ENCODE data around the gene CHD9.

DNA sequence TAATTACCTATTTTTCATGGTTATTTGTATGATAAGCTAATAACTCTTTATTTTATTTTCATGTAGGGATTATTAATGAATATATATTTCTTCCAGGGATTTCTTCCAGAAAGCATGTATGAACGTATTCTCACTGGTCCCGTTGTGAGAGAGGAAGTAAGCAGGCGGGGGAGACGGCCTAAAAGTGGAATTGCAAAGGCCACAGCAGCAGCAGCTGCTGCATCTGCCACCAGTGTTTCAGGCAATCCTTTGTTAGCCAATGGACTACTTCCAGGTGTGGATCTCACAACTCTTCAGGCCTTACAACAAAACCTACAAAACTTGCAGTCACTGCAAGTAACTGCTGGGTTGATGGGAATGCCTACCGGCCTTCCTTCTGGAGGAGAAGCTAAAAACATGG is 269.1 kb downstream of the CHD9 start:
- TF ChIP-seq, protein P1, sequence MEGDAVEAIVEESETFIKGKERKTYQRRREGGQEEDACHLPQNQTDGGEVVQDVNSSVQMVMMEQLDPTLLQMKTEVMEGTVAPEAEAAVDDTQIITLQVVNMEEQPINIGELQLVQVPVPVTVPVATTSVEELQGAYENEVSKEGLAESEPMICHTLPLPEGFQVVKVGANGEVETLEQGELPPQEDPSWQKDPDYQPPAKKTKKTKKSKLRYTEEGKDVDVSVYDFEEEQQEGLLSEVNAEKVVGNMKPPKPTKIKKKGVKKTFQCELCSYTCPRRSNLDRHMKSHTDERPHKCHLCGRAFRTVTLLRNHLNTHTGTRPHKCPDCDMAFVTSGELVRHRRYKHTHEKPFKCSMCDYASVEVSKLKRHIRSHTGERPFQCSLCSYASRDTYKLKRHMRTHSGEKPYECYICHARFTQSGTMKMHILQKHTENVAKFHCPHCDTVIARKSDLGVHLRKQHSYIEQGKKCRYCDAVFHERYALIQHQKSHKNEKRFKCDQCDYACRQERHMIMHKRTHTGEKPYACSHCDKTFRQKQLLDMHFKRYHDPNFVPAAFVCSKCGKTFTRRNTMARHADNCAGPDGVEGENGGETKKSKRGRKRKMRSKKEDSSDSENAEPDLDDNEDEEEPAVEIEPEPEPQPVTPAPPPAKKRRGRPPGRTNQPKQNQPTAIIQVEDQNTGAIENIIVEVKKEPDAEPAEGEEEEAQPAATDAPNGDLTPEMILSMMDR (conservative IDR thresholded peaks at IDR 0.05) = no peak
- no peak for TF ChIP-seq ZFX (IDR thresholded peaks at IDR 0.05)

Data from C4-2B (cell line).